GM12873 (cell line): Measurements from ENCODE around the gene TSPAN17.

ENCODE experiments used
- CTCF ChIP-seq: IDR thresholded peaks from 2 replicates; pipeline ENCODE4 v1.5.1; 2012; ENCODE audit warnings: low read depth, mild to moderate bottlenecking, moderate library complexity, low read length, control low read depth; ENCODE audit not compliant: insufficient read depth; ENCODE audit errors: missing control alignments

The TSPAN17 gene

GRCh38 chr5:176677209-176677939 is 30.1 kb downstream of the TSPAN17 start:
- no peak for TF ChIP-seq CTCF

- TF ChIP-seq CTCF = no peak
These were observed 31.3 kb downstream of the TSPAN17 start for GRCh38 chr5:176678584-176678983.

- TF ChIP-seq CTCF = no peak
These were observed 32.3 kb downstream of the TSPAN17 start for GRCh38 chr5:176679365-176680225.

GRCh38 chr5:176680226-176680563 is 32.9 kb downstream of the TSPAN17 start:
- TF ChIP-seq CTCF = no peak

- no peak for TF ChIP-seq CTCF
These were observed 34.8 kb downstream of the TSPAN17 start for GRCh38 chr5:176682016-176682531.

GRCh38 chr5:176685010-176685409 is 37.7 kb downstream of the TSPAN17 start:
- TF ChIP-seq CTCF = no peak

- TF ChIP-seq CTCF = no peak
These were observed 40.0 kb downstream of the TSPAN17 start for GRCh38 chr5:176687247-176687646.
